ENCODE results near the gene TP73. TPM values are rescaled to one million over a fixed set of nuclear protein-coding genes. Genes with fewer than 3 reads are reported as not detected.
"Not testable (repeated sequence)": the region's sequence is repeated elsewhere in the genome, so short reads cannot be mapped to it uniquely, and the experiment has no call there.

Gene TP73
- total RNA-seq, 1 donor from 2014 or later, result 13.0 TPM

DNA sequence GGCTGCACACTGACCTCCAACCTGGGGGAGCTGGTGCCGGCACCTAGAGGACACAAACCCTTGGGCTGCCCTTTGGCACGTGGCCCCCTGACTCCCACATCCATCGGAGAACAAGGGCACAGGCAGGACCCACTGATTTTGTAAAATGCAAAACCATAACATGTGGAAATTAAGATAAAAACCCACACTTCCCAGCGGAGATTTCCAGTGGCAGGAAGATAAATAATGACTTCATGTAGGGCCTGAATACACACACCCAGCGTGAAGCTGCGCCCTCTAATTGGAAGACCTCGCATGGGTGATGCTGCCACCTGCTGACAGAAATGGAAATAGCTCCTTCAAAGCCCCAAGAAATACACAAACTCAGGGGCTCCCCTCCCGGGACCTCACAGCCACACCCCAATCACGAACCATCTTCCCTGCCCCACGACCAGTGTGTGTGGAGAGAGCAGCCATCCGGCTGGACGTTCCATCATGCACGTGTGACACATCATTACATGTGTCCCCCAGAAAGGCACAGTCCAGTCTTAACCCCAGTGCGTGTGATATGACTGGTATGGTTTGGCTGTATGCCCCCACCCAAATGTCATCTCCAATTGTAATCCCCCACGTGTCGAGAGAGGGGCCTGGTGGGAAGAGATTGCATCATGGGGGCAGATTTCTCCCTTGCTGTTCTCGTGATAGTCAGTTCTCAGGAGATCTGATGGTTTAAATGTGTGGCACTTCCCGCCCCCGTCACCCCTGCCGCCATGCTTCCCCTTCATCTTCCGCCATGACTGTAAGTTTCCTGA lies 33.2 kb upstream of the TP73 start:
- peak; percentile 73 for DNase-seq
- TF ChIP-seq, protein P1, sequence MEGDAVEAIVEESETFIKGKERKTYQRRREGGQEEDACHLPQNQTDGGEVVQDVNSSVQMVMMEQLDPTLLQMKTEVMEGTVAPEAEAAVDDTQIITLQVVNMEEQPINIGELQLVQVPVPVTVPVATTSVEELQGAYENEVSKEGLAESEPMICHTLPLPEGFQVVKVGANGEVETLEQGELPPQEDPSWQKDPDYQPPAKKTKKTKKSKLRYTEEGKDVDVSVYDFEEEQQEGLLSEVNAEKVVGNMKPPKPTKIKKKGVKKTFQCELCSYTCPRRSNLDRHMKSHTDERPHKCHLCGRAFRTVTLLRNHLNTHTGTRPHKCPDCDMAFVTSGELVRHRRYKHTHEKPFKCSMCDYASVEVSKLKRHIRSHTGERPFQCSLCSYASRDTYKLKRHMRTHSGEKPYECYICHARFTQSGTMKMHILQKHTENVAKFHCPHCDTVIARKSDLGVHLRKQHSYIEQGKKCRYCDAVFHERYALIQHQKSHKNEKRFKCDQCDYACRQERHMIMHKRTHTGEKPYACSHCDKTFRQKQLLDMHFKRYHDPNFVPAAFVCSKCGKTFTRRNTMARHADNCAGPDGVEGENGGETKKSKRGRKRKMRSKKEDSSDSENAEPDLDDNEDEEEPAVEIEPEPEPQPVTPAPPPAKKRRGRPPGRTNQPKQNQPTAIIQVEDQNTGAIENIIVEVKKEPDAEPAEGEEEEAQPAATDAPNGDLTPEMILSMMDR (IDR thresholded peaks at IDR 0.05; ENCODE audit: partially characterized antibody, unreplicated experiment), result peak; percentile 82
- no peak overlapping the region for H3K27ac Mint-ChIP-seq (ENCODE audit: unreplicated experiment)
- no peaks in the 10 kb centered on the region for H3K36me3 Mint-ChIP-seq (ENCODE audit: unreplicated experiment)
- H3K4me3 Mint-ChIP-seq (ENCODE audit: unreplicated experiment), result no peak overlapping the region
- peaks cover 10% of the 10 kb centered on the region for H3K9me3 Mint-ChIP-seq (ENCODE audit: unreplicated experiment)
- H3K27me3 Mint-ChIP-seq (ENCODE audit: unreplicated experiment), result peaks cover 12% of the 10 kb centered on the region
- H3K4me1 Mint-ChIP-seq (ENCODE audit: low read depth, unreplicated experiment), result peaks cover 14% of the 10 kb centered on the region

DNA sequence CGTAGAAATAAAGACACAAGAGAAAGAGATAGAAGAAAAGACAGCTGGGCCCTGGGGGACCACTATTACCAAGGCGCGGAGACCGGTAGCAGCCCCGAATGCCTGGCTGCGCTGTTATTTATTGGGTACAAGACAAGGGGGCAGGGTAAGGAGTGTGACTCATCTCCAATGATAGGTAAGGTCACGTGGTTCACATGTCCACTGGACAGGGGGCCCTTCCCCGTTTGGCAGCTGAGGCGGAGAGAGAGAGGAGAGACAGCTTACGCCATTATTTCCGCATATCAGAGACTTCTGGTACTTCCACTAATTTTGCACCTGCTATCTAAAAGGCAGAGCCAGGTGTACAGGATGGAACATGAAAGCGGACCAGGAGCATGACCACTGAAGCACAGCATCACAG lies 31.6 kb upstream of the TP73 start:
- H3K27me3 Mint-ChIP-seq (ENCODE audit: unreplicated experiment), result peaks cover 13% of the 10 kb centered on the region
- no peaks in the 10 kb centered on the region for H3K36me3 Mint-ChIP-seq (ENCODE audit: unreplicated experiment)
- TF ChIP-seq, protein P1 (IDR thresholded peaks at IDR 0.05; ENCODE audit: partially characterized antibody, unreplicated experiment), result no peak
- H3K27ac Mint-ChIP-seq (ENCODE audit: unreplicated experiment), result no peak overlapping the region
- no peak for DNase-seq
- H3K4me1 Mint-ChIP-seq (ENCODE audit: low read depth, unreplicated experiment), result peaks cover 9% of the 10 kb centered on the region
- no peak overlapping the region for H3K4me3 Mint-ChIP-seq (ENCODE audit: unreplicated experiment)
- H3K9me3 Mint-ChIP-seq (ENCODE audit: unreplicated experiment), result peaks cover 10% of the 10 kb centered on the region

DNA sequence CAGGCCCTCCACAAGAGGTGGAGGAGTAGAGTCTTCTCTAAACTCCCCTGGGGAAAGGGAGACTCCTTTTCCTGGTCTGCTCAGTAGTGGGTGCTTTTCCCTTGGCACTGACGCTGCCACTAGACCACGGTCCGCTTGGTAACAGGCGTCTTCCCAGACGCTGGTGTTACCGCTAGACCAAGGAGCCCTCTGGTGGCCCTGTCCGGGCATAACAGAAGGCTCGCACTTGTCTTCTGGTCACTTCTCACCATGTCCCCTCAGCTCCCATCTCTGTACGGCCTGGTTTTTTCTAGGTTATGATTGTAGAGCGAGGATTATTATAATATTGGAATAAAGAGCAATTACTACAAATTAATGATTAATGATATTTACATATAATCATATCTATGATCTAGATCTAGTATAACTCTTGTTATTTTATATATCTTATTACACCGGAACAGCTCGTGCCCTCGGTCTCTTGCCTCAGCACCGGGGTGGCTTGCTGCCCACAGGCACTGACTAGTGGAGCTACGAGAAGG lies 31.1 kb upstream of the TP73 start:
- H3K27ac Mint-ChIP-seq (ENCODE audit: unreplicated experiment); H3K4me1 Mint-ChIP-seq (ENCODE audit: low read depth, unreplicated experiment); H3K36me3 Mint-ChIP-seq (ENCODE audit: unreplicated experiment); DNase-seq; H3K4me3 Mint-ChIP-seq (ENCODE audit: unreplicated experiment); H3K9me3 Mint-ChIP-seq (ENCODE audit: unreplicated experiment): not testable (repeated sequence)
- TF ChIP-seq, protein P1 (IDR thresholded peaks at IDR 0.05; ENCODE audit: partially characterized antibody, unreplicated experiment), result peak; percentile 71
- peaks cover 13% of the 10 kb centered on the region for H3K27me3 Mint-ChIP-seq (ENCODE audit: unreplicated experiment)

DNA sequence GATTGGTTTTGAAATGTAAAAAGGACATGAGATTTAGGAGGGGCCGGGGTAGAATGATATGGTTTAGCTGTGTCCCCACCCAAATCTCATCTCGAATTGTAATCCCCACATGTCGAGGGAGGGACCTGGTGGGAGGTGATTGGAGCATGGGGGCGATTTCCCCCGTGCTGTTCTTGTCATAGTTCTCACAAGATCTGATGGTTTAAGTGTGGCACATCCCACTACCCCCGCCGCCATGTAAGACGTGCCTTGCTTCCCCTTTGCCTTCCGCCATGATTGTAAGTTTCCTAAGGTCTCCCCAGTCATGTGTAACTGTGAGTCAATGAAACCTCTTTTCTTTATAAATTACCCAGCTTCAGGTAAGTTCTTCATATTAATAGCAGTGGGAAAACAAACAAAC lies 30.2 kb upstream of the TP73 start:
- H3K27me3 Mint-ChIP-seq (ENCODE audit: unreplicated experiment), result peaks cover 13% of the 10 kb centered on the region
- H3K4me3 Mint-ChIP-seq (ENCODE audit: unreplicated experiment); H3K36me3 Mint-ChIP-seq (ENCODE audit: unreplicated experiment); DNase-seq; H3K4me1 Mint-ChIP-seq (ENCODE audit: low read depth, unreplicated experiment); H3K9me3 Mint-ChIP-seq (ENCODE audit: unreplicated experiment): not testable (repeated sequence)
- peak overlapping the region; percentile 64 for H3K27ac Mint-ChIP-seq (ENCODE audit: unreplicated experiment)

DNA sequence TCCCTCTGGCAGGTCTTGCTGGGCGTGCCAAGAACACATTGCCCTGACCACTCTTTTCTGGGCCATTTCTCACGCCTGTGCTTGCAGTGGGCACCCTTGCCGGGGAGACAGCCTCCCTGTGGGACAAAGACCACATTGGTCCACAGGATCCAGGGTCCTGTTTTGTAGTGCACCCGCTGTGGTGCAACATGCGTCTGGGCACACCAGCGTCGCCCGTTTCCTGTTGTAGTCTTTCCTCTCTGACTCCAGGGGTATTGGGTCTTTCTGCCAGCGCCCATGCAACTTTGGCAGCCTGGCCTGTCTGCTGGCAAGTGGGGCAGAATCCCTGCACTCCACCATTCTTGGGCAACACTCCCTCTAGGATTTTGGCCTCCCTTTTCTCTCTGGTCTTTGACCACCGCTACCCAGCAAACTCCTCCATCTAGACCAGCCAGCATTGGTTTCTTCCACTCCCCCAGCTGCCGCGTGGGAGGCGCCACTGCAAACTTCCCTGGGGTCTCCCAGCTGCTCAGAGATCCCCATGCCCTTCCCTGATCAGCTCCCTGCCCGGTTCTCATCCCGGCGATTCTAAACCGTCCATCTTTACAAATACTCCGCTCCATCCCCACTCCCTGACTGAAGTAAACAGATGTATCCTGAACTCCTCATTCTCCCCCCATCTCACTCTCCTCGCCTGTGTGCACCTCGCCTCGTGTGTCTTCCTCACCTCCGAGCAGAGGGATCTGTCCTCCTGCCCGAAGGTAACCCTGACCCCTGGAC lies 28.7 kb upstream of the TP73 start:
- Mint-ChIP-seq H3K36me3 (ENCODE audit: unreplicated experiment) (no peaks in the 10 kb centered on the region), H3K27ac (ENCODE audit: unreplicated experiment) (peak overlapping the region; percentile 17), H3K9me3 (ENCODE audit: unreplicated experiment) (peaks cover 8% of the 10 kb centered on the region), H3K4me1 (ENCODE audit: low read depth, unreplicated experiment) (peaks cover 9% of the 10 kb centered on the region), H3K4me3 (ENCODE audit: unreplicated experiment) (peak overlapping the region; percentile 87), H3K27me3 (ENCODE audit: unreplicated experiment) (peaks cover 11% of the 10 kb centered on the region)
- TF ChIP-seq, protein P1 (IDR thresholded peaks at IDR 0.05; ENCODE audit: partially characterized antibody, unreplicated experiment), result no peak
- DNase-seq, result no peak

Data from glutamatergic neuron (in vitro differentiated cells).